Bronchial epithelial cell (primary cell): ENCODE results near the gene IFNA4. TPM values are rescaled to one million over a fixed set of nuclear protein-coding genes. Genes with fewer than 3 reads are reported as not detected.

Experiments used
- DNase-seq: peaks from one replicate; pipeline ENCODE4 v3.0.0-alpha.2; 2010; ENCODE audit warnings: low read depth
- FAIRE-seq: peaks from 2 replicates; lab custom pipeline; 2011; peaks lifted over from hg19 to GRCh38; lab: Jason Lieb, UNC
- H3K27me3 ChIP-seq: 2 replicates; pipeline ENCODE4 v1.5.1; 2011; ENCODE audit warnings: low read length; ENCODE audit not compliant: control insufficient read depth, insufficient read depth
- H3K36me3 ChIP-seq: 2 replicates; pipeline ENCODE4 v1.5.1; 2011; ENCODE audit warnings: low read length; ENCODE audit not compliant: control insufficient read depth, insufficient read depth
- H3K4me3 ChIP-seq: 2 replicates; pipeline ENCODE4 v1.5.1; 2011; ENCODE audit warnings: mild to moderate bottlenecking, low read depth, low read length, control low read depth
- CTCF ChIP-seq: IDR thresholded peaks from 2 replicates; pipeline ENCODE4 v1.5.1; 2011; ENCODE audit warnings: mild to moderate bottlenecking, moderate library complexity, low read length, control low read depth, inconsistent platforms; ENCODE audit not compliant: insufficient read depth, severe bottlenecking
- total RNA-seq: library from RNA; depleted of rRNA; stranded (reverse); fragments of >200 nt; gene quantifications from 2 replicates; pipeline ENCODE4 v1.2.1, GENCODE V29; 2014

The IFNA4 gene
- total RNA-seq, 1 donor from 2014 or later: not detected

DNA sequence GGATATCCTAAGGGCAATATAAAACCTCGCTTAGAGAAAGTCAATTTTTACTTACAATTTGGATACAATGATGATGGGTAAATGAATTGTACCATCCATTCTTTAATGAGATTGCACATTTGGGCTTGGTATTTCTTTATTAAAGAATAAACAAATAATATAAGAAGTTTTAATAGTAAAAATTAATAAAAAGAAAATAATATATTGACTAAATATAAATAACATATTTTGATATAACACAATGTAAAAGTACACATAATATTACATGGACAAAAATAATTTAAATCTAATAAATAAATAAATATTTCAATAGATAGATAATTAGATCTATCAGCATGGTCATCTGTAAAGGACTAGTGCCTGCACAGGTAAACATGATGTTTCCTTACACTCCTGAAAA, 21.9 kb downstream of the IFNA4 start:
- no peak for FAIRE-seq
- no peaks in the 10 kb centered on the region for H3K36me3 ChIP-seq

DNA sequence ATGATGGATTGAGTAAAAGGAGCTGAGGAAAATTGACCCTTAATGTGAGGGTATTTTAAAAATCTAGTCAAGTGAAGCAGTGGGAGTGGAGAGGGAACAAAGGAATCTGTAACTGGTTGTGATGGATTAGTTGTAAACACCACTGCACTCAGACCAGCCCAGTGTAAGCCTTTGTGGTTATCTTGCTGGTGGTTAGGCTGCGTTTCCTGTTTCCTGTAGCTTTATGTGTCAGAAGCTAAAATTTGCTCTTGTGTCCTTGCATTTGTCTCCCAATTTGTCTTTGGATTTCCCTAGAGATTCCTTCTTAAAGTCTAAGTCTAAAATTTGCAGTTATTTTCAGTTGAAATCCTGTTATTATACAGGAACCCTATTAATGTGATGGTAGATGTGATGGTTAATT, 27.2 kb downstream of the IFNA4 start:
- Histone ChIP-seq H3K36me3 (no peaks in the 10 kb centered on the region), H3K4me3 (no peak overlapping the region), H3K27me3 (no peaks in the 10 kb centered on the region)
- TF ChIP-seq CTCF: no peak
- DNase-seq: peak; percentile 14
- FAIRE-seq: no peak

More for the DNA sequence above, 21.9 kb downstream of the IFNA4 start:
- TF ChIP-seq CTCF: no peak
- no peak for DNase-seq
- no peak overlapping the region for H3K4me3 ChIP-seq
- H3K27me3 ChIP-seq: no peaks in the 10 kb centered on the region

DNA sequence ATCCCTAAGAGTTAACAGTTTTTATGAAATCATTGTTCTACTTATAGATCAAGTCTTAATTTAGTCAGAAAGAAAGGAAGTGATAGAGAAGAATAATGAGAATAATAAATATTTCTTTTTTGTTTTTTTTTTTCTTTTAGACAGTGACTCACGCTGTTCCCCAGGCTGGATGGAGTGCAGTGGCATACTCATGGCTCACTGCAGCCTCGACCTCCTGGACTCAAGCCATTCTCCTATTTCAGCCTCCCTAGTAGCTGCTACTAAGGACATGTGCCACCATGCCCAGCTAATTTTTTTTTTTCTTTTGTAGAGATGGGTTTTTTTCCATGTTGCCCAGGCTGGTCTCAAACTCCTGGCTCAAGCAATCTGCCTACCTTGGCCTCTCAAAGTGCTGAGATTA, 31.9 kb downstream of the IFNA4 start:
- no peak overlapping the region for H3K4me3 ChIP-seq
- DNase-seq: peak; percentile 41
- no peak for FAIRE-seq
- H3K27me3 ChIP-seq: no peaks in the 10 kb centered on the region
- no peaks in the 10 kb centered on the region for H3K36me3 ChIP-seq
- no peak for TF ChIP-seq CTCF

DNA sequence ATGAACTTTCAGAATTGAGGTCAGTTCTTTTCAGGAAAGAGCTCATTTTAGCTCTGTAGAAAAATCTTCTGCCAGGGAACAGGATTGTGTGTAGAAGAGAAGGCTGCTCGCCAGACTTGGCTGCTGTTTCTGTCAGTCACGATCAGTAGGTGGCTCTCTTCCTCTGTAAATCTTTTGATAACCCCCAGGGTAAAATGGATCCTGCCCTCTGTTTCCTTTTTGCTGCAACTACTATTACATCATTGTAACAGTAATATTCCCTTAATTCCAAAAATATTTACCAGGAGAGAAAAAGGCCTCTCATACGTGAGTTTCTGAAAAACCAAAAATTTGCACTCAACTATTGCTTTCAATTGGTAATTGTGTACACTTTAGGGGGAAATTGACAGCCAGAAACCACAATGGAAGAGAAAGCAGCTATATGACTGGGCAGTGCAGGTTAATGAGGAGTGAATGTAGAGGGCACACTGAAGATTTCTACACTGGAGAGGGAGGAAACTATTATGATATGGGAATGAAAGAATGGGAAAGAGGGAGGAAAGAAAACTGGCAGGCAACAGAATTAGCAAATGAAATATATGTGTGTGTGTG, 33.3 kb downstream of the IFNA4 start:
- TF ChIP-seq CTCF: peak; percentile 34
- DNase-seq: peak; percentile 52
- H3K4me3 ChIP-seq: no peak overlapping the region
- no peak for FAIRE-seq
- no peaks in the 10 kb centered on the region for H3K27me3 ChIP-seq
- H3K36me3 ChIP-seq: no peaks in the 10 kb centered on the region

- FAIRE-seq: no peak
- peak; percentile 44 for DNase-seq
- no peak for TF ChIP-seq CTCF
These were observed 33.9 kb downstream of the IFNA4 start for GRCh38 chr9:21153336-21154017.

More at GRCh38 chr9:21153336-21154017, 33.9 kb downstream of the IFNA4 start:
- H3K4me3 ChIP-seq: no peak overlapping the region
- no peaks in the 10 kb centered on the region for H3K27me3 ChIP-seq
- H3K36me3 ChIP-seq: no peaks in the 10 kb centered on the region
